ENCODE results near the gene ZNF763. TPM values are rescaled to one million over a fixed set of nuclear protein-coding genes. Genes with fewer than 3 reads are reported as not detected.
"Not testable (repeated sequence)": the region's sequence is repeated elsewhere in the genome, so short reads cannot be mapped to it uniquely, and the experiment has no call there.

ZNF763 gene
- 1 to 10 TPM in 1 of 2 donors, under 1 TPM in 1; 0.64 to 1.3 TPM for total RNA-seq

DNA sequence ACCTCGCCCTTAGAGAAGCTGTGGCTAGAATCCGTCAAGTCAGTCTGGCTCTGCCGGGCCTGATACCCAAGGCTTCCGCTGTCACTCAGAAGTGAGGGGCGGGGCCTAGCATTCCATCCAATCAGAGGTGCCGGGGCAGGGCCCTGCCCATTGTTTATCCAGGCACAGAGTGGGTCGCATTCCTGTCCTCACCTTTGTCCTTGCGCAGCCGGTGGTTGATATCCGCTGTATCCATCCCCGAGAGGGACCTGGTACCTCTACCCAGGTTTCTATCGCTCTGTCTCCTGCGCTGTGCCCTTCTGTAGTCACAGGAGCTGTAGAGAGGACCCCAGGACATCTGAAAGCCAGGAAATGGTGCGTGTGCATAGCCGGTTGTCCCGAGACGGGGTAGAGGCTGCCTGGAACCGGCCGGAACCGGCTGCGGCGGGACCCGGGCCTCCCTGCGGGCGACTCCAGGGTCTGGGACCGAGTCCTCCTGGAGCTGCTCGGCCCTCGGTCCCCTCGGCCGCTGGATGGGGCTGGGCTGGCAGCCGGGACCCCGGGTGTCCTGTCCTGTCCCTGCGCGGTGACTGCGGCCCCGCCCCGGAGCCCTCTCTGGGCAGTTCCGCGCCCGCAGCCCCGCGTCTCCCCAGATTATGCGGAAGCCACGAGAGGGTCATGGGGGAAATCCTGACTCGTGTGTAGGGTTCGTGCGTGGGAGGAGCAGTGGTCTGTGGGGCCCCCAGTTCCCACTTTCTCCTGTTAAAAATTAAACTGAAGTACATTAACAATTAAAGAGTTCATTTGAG, at the start of gene ZNF763:
TSS of gene ZNF763 (plus strand) at position 183 of the 788 bp plus-strand sequence. CDS start at position 352, 169 bp downstream.
- peak; percentile 98 for ATAC-seq (replicated peaks)
- H3K4me3 Mint-ChIP-seq: peak within 1 kb of the TSS; percentile 80
- no peaks in the 10 kb centered on the region for H3K36me3 Mint-ChIP-seq (ENCODE audit: low read depth)
- no peaks in the 10 kb centered on the region for H3K9me3 Mint-ChIP-seq
- H3K4me1 Mint-ChIP-seq: peaks cover 21% of the 10 kb centered on the region
- H3K27ac Mint-ChIP-seq: peak within 1 kb of the TSS; percentile 69
- no peaks in the 10 kb centered on the region for H3K27me3 Mint-ChIP-seq

DNA sequence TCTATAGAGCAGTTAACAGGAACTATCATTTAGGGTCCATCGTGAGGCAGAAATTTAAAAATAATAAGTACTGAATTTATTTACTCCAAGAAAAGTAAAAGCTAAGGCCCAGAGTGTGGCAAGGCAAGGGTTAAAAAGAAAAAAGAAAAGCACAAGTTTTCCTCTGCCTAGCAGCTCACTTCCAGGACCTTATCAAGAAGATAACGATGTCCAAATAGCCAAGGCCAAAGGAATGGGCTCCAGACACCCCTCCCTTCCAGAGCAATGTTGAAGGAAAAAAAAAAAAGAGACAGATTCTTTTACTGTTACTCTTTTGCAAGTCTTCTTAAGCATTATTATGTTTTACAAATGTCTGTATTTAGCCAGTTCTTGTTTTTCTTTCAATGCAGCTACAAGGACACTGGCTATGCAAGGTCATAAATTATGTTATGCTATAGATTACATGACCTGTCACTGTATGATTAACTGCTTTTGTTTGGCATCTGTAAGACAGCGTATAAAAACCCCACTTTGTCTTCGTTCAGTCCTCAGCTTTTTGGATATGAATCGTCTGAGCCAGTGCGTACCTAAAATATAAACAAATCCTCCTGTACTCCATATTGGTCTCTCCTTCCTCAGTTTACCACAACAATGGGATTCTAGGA, 42.9 kb upstream of the ZNF763 start:
- H3K27me3 Mint-ChIP-seq: no peaks in the 10 kb centered on the region
- no peak for ATAC-seq (replicated peaks)
- no peak overlapping the region for H3K27ac Mint-ChIP-seq
- H3K36me3 Mint-ChIP-seq (ENCODE audit: low read depth): peaks cover 22% of the 10 kb centered on the region
- H3K9me3 Mint-ChIP-seq: no peaks in the 10 kb centered on the region
- no peak overlapping the region for H3K4me3 Mint-ChIP-seq
- H3K4me1 Mint-ChIP-seq: peaks cover 25% of the 10 kb centered on the region

DNA sequence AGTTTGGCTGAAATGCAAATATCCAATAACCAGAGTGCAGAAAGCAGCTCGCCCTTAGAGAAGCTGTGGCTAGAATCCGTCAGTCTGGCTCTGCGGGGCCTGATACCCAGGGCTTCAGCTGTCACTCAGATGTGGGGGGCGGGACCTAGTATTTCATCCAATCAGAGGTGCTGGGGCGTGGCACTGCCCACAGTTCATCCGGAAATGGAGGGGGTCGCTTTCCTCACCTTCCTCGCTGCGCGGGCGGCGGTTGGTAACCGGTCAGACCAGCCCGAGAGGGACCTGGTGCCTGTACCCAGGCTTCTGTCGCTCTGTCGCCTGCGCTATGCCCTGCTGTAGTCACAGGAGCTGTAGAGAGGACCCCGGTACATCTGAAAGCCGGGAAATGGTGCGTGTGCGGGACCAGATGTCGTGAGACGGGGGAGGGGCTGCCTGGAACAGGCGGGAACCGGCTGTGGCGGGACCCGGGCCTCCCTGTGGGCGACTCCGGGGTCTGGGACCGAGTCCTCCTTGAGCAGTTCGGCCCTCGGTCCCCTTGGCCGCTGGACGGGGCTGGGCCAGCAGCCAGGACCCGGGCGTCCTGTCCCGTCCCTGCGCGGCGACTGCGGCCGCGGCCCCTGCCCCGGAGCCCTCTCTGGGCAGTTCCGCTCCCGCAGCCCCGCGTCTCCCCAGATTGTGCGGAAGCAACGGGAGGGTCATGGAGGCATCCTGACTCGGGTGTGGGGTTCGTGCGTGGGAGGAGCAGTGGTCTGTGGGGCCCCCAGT, 39.8 kb upstream of the ZNF763 start, which contains the start of gene ZNF700:
TSS of gene ZNF700 (plus strand) at position 222 of the 765 bp plus-strand sequence. CDS start at position 326, 104 bp downstream.
- Mint-ChIP-seq H3K4me1 (peaks cover 27% of the 10 kb centered on the region), H3K36me3 (ENCODE audit: low read depth) (peaks cover 40% of the 10 kb centered on the region), H3K9me3 (no peaks in the 10 kb centered on the region), H3K27ac (peak within 1 kb of the TSS; percentile 96), H3K4me3 (peak within 1 kb of the TSS; percentile 95), H3K27me3 (no peaks in the 10 kb centered on the region)
- peak; percentile 96 for ATAC-seq (replicated peaks)

DNA sequence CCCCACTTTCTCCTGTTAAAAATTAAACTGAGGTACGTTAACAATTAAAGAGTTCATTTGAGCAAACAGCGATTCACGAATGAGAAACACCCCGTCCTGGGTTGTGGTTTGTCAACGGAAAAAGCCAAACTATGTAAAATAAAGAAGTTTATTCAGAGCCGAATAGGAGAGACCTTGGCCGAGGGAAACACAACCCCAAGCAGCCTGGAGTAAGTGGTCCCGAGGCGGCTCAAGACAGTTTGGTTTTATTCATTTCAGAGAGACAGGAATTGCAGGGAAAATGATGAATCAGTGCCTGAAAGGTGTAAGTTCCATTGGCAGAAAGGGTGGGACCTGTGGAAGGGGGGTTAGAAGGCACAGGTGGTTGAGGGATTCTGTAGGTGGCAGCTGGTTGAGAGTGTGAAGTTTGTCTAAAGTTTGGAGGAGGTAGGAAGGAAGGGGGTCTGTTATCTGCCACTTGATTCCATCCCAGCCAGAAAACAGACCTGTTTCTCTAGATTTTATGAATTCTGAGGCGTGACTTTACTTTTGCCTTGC, 39.1 kb upstream of the ZNF763 start:
- Mint-ChIP-seq H3K36me3 (ENCODE audit: low read depth) (peaks cover 44% of the 10 kb centered on the region), H3K4me1 (peaks cover 33% of the 10 kb centered on the region), H3K4me3 (peak overlapping the region; percentile 95), H3K27ac (peak overlapping the region; percentile 96)
- H3K9me3 Mint-ChIP-seq; ATAC-seq (replicated peaks); H3K27me3 Mint-ChIP-seq: not testable (repeated sequence)

DNA sequence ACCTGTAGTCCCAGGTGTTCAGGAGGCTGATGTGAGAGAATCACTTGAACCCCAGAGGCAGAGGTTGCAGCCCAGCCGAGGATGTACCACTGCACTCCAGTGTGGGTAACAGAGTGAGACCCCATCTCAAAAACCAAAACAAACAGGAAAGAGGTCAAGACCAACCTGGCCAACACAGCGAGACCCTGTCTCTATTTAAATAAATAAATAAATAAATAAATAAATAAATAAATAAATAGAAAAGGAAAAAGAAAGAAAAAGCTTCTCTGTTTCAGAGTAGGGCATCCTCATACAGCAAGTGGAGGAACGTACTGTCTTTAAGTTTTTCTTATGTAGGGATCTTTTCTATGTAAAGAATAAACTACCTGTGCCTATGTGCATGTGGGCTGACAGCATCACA, 37.6 kb upstream of the ZNF763 start:
- Mint-ChIP-seq H3K4me1 (peaks cover 38% of the 10 kb centered on the region), H3K36me3 (ENCODE audit: low read depth) (peaks cover 58% of the 10 kb centered on the region), H3K4me3 (no peak overlapping the region), H3K27ac (no peak overlapping the region), H3K9me3 (no peaks in the 10 kb centered on the region), H3K27me3 (no peaks in the 10 kb centered on the region)
- no peak for ATAC-seq (replicated peaks)

DNA sequence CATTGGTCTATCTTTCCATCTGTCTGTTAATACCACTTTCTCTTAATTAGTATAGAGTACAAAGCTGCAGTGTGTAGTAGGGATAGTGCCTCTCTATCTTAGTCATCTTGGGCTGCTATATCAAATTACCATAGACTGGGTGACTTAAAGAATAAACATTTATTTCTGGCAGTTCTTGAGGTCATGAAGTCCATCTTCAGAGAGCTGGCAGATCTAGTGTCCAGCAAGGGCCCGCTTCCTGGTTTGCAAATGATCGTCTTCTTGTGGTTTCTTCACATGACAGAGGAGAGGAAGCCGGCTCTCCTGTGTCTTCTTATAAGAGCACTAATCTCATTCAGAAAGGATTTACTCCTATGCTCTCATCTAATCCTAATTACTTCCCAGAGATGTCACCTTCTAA, 33.8 kb upstream of the ZNF763 start:
- H3K4me3 Mint-ChIP-seq: no peak overlapping the region
- ATAC-seq (replicated peaks): no peak
- peaks cover 22% of the 10 kb centered on the region for H3K4me1 Mint-ChIP-seq
- no peaks in the 10 kb centered on the region for H3K27me3 Mint-ChIP-seq
- peaks cover 62% of the 10 kb centered on the region for H3K36me3 Mint-ChIP-seq (ENCODE audit: low read depth)
- H3K9me3 Mint-ChIP-seq: no peaks in the 10 kb centered on the region
- H3K27ac Mint-ChIP-seq: peak overlapping the region; percentile 73

DNA sequence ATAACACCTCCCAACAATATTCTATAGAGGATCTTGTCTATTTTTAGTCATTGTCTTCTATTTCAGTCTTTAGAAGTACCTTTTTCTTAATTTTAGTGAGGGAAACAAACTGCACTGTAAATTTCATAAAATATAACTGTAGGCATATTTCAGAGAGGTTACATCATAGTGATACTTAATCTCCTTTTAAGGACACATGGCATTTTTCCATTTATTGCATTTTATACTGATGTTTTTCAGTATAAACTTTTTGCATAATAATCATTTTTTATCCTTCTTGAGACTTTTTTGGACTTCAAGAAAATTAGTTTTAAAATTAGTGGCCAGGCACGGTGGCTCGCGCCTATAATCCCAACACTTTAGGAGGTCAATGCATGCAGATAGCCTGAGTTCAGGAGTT, 33.3 kb upstream of the ZNF763 start:
- Mint-ChIP-seq H3K4me3 (no peak overlapping the region), H3K36me3 (ENCODE audit: low read depth) (peaks cover 63% of the 10 kb centered on the region), H3K27me3 (no peaks in the 10 kb centered on the region)

DNA sequence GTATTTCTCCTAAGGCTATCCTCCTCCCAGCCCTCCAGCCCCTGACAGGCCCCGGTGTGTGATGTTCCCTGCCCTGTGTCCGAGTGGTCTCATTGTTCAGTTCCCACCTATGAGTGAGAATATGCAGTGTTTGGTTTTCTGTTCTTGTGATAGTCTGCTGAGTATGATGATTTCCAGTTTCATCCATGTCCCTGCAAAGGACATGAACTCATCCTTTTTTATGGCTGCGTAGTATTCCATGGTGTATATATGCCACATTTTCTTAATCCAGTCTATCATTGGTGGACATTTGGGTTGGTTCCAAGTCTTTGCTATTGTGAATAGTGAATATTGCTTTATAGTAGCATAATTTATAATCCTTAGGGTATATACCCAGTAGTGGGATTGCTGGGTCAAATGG, 29.0 kb upstream of the ZNF763 start:
- not testable (repeated sequence) for H3K9me3 Mint-ChIP-seq; H3K4me3 Mint-ChIP-seq; H3K27ac Mint-ChIP-seq; H3K27me3 Mint-ChIP-seq; ATAC-seq (replicated peaks); H3K4me1 Mint-ChIP-seq
- peaks cover 75% of the 10 kb centered on the region for H3K36me3 Mint-ChIP-seq (ENCODE audit: low read depth)

More for the DNA sequence above, 33.3 kb upstream of the ZNF763 start:
- Mint-ChIP-seq H3K4me1 (peaks cover 18% of the 10 kb centered on the region), H3K9me3 (no peaks in the 10 kb centered on the region), H3K27ac (no peak overlapping the region)
- ATAC-seq (replicated peaks): no peak

DNA sequence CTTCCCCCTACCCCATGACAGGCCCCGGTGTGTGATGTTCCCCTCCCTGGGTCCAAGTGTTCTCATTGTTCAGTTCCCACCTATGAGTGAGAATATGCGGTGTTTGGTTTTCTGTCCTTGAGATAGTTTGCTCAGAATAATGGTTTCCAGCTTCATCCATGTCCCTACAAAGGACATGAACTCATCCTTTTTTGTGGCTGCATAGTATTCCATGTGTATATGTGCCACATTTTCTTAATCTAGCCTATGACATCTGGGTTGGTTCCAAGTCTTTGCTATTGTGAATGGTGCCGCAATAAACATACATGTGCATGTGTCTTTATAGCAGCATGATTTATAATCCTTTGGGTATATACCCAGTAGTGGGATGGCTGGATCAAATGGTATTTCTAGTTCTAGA, 26.5 kb upstream of the ZNF763 start:
- not testable (repeated sequence) for H3K27me3 Mint-ChIP-seq; ATAC-seq (replicated peaks); H3K4me3 Mint-ChIP-seq; H3K4me1 Mint-ChIP-seq; H3K27ac Mint-ChIP-seq
- peaks cover 81% of the 10 kb centered on the region for H3K36me3 Mint-ChIP-seq (ENCODE audit: low read depth)
- peaks cover 16% of the 10 kb centered on the region for H3K9me3 Mint-ChIP-seq

DNA sequence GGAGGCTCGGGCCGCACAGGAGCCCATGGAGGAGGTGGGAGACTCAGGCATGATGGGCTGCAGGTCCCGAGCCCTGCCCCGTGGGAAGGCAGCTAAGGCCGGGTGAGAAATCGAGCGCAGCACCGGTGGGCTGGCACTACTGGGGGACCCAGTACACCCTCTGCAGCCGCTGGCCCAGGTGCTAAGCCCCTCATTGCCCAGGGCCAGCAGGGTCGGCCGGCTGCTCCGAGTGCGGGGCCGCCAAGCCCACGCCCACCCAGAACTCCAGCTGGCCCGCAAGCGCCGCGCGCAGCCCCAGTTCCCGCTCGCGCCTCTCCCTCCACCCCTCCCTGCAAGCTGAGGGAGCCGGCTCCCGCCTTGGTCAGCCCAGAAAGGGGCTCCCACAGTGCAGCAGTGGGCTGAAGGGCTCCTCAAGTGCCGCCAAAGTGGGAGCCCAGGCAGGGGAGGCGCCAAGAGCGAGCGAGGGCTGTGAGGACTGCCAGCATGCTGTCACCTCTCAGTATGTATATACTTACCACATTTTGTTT, 23.4 kb upstream of the ZNF763 start:
- ATAC-seq (replicated peaks); H3K27me3 Mint-ChIP-seq; H3K27ac Mint-ChIP-seq; H3K4me1 Mint-ChIP-seq; H3K4me3 Mint-ChIP-seq: not testable (repeated sequence)
- peaks cover 23% of the 10 kb centered on the region for H3K9me3 Mint-ChIP-seq
- peaks cover 92% of the 10 kb centered on the region for H3K36me3 Mint-ChIP-seq (ENCODE audit: low read depth)

DNA sequence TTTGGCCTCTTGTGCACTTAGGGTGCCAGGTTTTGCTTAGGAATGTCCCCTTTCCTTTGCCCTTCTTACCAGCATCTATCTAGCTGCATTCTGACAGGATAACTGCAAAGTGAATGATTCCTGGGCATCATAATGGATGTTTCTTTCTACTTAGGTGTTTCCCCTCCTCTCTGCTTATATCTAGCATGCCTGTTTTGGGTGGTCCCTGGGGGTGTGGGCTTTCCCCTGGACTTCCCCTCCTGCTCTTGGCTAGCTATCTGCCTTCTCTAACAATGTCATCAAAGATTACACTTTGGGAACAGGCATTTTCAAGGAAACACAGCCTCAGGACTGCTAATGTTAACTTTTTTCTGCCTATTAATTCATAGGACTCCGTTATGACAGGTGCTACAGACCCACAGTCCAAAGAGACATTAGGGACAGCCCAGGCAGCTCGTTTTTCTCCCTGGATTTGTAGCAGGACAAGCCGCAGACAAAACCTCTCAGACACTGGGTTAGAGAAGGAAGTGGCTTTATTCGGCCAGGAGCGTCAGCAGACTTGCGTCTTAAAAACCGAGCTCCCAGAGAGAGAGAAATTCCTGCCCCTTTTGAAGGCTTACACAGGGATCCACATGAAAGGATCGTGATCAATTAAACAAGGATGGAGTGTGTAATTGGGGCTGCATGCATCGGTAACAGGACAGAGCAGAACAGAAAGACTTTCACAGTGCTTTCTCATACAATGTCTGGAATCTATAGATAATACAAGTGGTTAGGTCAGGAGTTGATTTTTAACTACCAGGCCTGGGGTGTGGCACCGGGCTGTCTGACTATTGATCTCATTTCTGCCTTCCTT, 22.6 kb upstream of the ZNF763 start:
- Mint-ChIP-seq H3K4me3 (no peak overlapping the region), H3K4me1 (no peaks in the 10 kb centered on the region), H3K36me3 (ENCODE audit: low read depth) (peaks cover 92% of the 10 kb centered on the region), H3K27ac (no peak overlapping the region), H3K9me3 (peaks cover 26% of the 10 kb centered on the region), H3K27me3 (no peaks in the 10 kb centered on the region)
- no peak for ATAC-seq (replicated peaks)

DNA sequence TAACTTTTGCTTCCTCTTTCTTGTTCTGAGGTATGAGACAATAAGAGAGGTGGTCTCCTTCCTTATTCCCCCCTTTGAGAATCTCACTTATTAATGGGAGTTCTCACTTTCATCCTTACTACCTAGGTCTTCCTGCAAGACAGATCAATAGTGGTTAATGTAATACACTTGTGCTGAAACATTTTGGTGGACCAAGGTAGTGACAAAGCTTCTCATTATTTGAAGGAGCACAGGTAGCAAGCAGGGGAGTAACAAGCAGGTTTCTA, 22.1 kb upstream of the ZNF763 start:
- no peak overlapping the region for H3K27ac Mint-ChIP-seq
- no peaks in the 10 kb centered on the region for H3K4me1 Mint-ChIP-seq
- no peak for ATAC-seq (replicated peaks)
- peaks cover 30% of the 10 kb centered on the region for H3K9me3 Mint-ChIP-seq
- no peaks in the 10 kb centered on the region for H3K27me3 Mint-ChIP-seq
- peaks cover 92% of the 10 kb centered on the region for H3K36me3 Mint-ChIP-seq (ENCODE audit: low read depth)
- H3K4me3 Mint-ChIP-seq: no peak overlapping the region

DNA sequence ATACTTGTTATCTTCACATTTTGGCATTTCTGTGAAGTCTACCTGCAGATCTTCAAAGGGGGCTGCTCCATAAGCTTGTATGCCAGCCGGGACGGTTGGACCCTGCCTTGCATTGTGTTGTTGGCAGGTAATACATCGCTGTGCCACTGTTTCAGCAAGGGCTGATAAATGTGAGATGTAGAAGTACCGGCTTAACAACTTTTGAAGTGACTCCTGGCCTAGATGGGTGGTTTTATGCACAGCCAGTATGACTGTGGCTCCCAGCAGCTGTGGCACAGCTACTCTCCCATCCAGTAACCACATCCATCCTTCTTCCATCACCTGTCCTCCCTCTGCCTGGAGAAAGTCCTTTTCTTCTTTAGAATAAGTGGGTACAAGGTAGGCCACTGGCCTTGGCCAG, 20.2 kb upstream of the ZNF763 start:
- Mint-ChIP-seq H3K27me3 (no peaks in the 10 kb centered on the region), H3K4me1 (no peaks in the 10 kb centered on the region), H3K27ac (no peak overlapping the region), H3K36me3 (ENCODE audit: low read depth) (peaks cover 96% of the 10 kb centered on the region), H3K9me3 (peaks cover 43% of the 10 kb centered on the region), H3K4me3 (no peak overlapping the region)
- no peak for ATAC-seq (replicated peaks)

DNA sequence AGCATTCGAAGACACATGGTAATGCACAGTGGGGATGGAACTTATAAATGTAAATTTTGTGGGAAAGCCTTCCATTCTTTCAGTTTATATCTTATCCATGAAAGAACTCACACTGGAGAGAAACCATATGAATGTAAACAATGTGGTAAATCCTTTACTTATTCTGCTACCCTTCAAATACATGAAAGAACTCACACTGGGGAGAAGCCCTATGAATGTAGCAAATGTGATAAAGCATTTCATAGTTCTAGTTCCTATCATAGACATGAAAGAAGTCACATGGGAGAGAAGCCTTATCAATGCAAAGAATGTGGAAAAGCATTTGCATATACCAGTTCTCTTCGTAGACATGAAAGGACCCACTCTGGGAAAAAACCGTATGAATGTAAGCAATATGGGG, 16.2 kb upstream of the ZNF763 start:
- H3K27ac Mint-ChIP-seq: no peak overlapping the region
- no peaks in the 10 kb centered on the region for H3K27me3 Mint-ChIP-seq
- H3K9me3 Mint-ChIP-seq: peaks cover 43% of the 10 kb centered on the region
- peaks cover 91% of the 10 kb centered on the region for H3K36me3 Mint-ChIP-seq (ENCODE audit: low read depth)
- no peak for ATAC-seq (replicated peaks)
- no peak overlapping the region for H3K4me3 Mint-ChIP-seq
- no peaks in the 10 kb centered on the region for H3K4me1 Mint-ChIP-seq
